Breast epithelium (tissue), 3 donors: ENCODE results near the gene GUCY2F.

ENCODE experiments used
- CTCF ChIP-seq, 3 donors: fragments of 450-650 bp; IDR thresholded peaks; one replicate each; pipeline ENCODE4 v1.5.1; 2016 to 2017; ENCODE audit warnings: antibody characterized with exemption in 3 of 3, mild to moderate bottlenecking in 3 of 3, moderate library complexity in 3 of 3
- POLR2A ChIP-seq: fragments of 450-650 bp; IDR thresholded peaks from one replicate; pipeline ENCODE4 v1.6.1; 2016; ENCODE audit warnings: antibody characterized with exemption, mild to moderate bottlenecking, moderate library complexity
- POLR2AphosphoS5 ChIP-seq, 3 donors: sonication (generic); formaldehyde crosslinking; IDR thresholded peaks; one replicate each; pipeline ENCODE4 v1.6.1; 2017; ENCODE audit warnings: antibody characterized with exemption in 3 of 3

DNA sequence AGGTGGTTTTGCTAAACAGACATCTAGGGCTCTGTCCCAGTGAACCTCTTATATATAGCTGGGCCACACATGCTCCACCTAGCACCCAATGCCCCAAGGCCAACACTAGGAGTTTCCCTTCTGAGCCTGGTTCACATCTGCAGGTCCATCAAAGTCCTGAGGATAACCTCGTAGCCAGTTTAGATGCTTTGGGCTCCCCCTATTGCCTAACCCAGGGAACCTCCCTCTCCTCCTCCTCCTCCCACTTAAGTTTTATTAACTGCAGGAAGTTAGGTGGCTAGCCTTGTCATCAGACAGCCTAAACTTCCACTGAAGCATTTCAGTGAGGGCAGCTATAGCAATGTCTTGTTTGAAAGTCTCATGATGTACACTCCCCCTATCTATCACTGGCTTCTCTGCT lies 88.0 kb downstream of the GUCY2F start:
- no peak for TF ChIP-seq POLR2AphosphoS5 (IDR thresholded peaks at IDR 0.05)
- no peak for TF ChIP-seq CTCF (IDR thresholded peaks at IDR 0.05)
- TF ChIP-seq POLR2A, result no peak
